ENCODE results near the gene A3GALT2.

The A3GALT2 gene

DNA sequence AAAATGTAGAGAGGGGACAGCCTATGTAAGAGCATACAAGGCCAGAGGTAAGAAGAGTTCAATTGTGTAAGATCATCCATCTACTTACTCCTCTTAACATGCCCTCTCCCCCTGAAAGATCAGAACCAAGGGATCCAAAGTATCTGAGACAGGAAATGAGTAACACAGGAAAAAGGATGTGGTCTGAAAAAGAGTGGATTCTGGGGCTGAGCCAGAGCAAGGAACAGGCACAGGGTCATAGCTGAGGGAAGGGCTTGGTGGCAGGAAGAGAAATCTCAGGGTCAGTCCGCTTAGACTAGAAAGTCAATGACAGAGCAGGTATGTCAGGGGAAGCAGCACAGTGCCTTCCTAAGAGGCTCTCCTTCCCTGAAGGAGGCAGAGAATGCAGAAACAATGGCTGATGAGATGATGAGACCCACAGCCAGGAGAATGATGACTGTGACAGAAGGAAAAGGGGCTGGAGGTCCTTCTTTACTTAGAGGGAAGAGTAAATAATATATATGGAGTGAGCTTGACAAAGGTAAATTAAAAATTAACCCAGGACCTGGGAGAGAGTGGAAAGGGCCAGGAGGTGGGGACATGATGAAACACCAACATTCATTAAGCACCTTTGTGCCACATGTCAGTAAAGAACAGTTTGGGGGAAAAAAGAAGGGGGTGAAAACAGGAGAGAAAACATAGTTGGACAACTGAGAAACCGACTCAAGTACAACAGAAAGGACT, 26.2 kb upstream of the A3GALT2 start:
- intact Hi-C loops (cut with micrococcal nuclease): no loop called here
- no peaks in the 10 kb centered on the region for H3K9me3 Mint-ChIP-seq
- peaks cover 30% of the 10 kb centered on the region for H3K36me3 Mint-ChIP-seq (ENCODE audit: low read depth)
- peak overlapping the region; percentile 41 for H3K27ac Mint-ChIP-seq
- H3K4me3 Mint-ChIP-seq: peak overlapping the region; percentile 62
- no peaks in the 10 kb centered on the region for H3K27me3 Mint-ChIP-seq
- peaks cover 49% of the 10 kb centered on the region for H3K4me1 Mint-ChIP-seq (ENCODE audit: low read depth)

- H3K27me3 Mint-ChIP-seq: no peaks in the 10 kb centered on the region
- H3K36me3 Mint-ChIP-seq (ENCODE audit: low read depth): peaks cover 36% of the 10 kb centered on the region
- H3K4me1 Mint-ChIP-seq (ENCODE audit: low read depth): peaks cover 55% of the 10 kb centered on the region
- H3K27ac Mint-ChIP-seq: peak overlapping the region; percentile 41
- H3K9me3 Mint-ChIP-seq: no peaks in the 10 kb centered on the region
- H3K4me3 Mint-ChIP-seq: no peak overlapping the region
- intact Hi-C loops (cut with micrococcal nuclease): no loop called here
Measured at GRCh38 chr1:33346533-33346926, 25.6 kb upstream of the A3GALT2 start.

DNA sequence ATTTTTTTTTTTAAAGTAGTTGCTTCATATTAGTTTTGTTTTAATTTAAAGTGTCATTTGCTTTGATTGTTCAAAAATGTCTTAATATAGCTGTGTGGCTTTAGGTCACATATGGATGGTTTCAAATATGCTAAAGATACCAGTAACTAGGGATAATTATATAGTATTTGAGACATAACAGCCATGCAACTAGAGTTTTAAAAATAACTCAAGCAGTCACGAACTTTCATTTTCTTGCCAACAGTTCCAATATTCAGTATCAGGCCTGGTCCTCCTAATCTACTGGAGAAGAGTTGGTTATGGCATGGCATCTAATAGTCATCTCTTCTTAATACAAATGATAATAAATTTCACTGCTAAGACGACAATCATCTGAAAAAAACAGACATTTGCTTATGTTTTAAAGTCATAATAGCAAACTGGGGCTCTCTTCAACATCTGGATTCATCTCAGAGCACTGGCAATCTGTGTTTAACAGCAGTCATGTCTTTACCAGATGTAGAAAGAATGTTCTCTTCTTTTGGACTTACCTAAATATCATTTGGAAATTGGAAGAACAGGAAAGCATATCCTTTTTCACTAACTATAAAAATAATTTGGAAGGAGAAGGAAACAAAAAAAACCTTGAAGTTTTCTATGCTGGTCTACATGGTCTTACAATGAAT, 24.1 kb upstream of the A3GALT2 start:
- intact Hi-C loops (cut with micrococcal nuclease): no loop called here
- Mint-ChIP-seq H3K27me3 (no peaks in the 10 kb centered on the region), H3K4me3 (no peak overlapping the region), H3K9me3 (no peaks in the 10 kb centered on the region), H3K4me1 (ENCODE audit: low read depth) (peaks cover 57% of the 10 kb centered on the region), H3K27ac (no peak overlapping the region), H3K36me3 (ENCODE audit: low read depth) (peaks cover 43% of the 10 kb centered on the region)

- no peak overlapping the region for H3K4me3 Mint-ChIP-seq
- no peak overlapping the region for H3K27ac Mint-ChIP-seq
- intact Hi-C loops (cut with micrococcal nuclease): no loop called here
- no peaks in the 10 kb centered on the region for H3K27me3 Mint-ChIP-seq
- H3K36me3 Mint-ChIP-seq (ENCODE audit: low read depth): peaks cover 36% of the 10 kb centered on the region
- H3K4me1 Mint-ChIP-seq (ENCODE audit: low read depth): peaks cover 67% of the 10 kb centered on the region
- H3K9me3 Mint-ChIP-seq: no peaks in the 10 kb centered on the region
Measured at GRCh38 chr1:33343539-33343938, 22.6 kb upstream of the A3GALT2 start.

- intact Hi-C loops (cut with micrococcal nuclease): no loop called here
Measured at GRCh38 chr1:33342041-33342723, 21.3 kb upstream of the A3GALT2 start.

GRCh38 chr1:33341190-33341589, 20.3 kb upstream of the A3GALT2 start:
- intact Hi-C loops (cut with micrococcal nuclease): no loop called here
- H3K36me3 Mint-ChIP-seq (ENCODE audit: low read depth): peaks cover 39% of the 10 kb centered on the region
- peaks cover 66% of the 10 kb centered on the region for H3K4me1 Mint-ChIP-seq (ENCODE audit: low read depth)

More at GRCh38 chr1:33342041-33342723, 21.3 kb upstream of the A3GALT2 start:
- Mint-ChIP-seq H3K27ac (no peak overlapping the region), H3K9me3 (no peaks in the 10 kb centered on the region), H3K4me1 (ENCODE audit: low read depth) (peaks cover 68% of the 10 kb centered on the region), H3K4me3 (no peak overlapping the region), H3K27me3 (no peaks in the 10 kb centered on the region), H3K36me3 (ENCODE audit: low read depth) (peaks cover 37% of the 10 kb centered on the region)

DNA sequence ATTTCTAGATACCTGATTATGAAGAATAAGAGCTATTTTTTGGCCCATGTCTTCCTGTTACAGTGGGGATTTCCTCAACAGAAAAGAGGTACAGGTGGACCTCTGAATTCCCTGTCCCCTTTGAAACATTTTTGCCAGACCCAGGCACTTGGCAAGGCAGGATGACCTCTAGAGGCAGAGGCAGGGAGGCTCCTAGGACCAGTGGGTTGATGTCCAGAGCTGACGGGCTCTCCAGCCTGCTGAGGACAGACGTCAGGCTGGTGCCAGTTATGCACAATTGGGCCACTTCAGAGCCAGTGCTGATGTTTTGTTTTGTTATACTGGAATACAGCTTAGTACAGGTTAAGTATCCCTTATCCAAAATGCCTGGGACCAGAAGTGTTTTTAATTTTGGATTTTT, 18.5 kb upstream of the A3GALT2 start:
- Mint-ChIP-seq H3K27me3 (no peaks in the 10 kb centered on the region), H3K36me3 (ENCODE audit: low read depth) (peaks cover 44% of the 10 kb centered on the region), H3K27ac (peak overlapping the region; percentile 68), H3K4me1 (ENCODE audit: low read depth) (peaks cover 79% of the 10 kb centered on the region), H3K9me3 (no peaks in the 10 kb centered on the region), H3K4me3 (no peak overlapping the region)
- intact Hi-C loops (cut with micrococcal nuclease): loop anchor here (5.0 kb wide), 1 partner anchor 42 kb away; no protein-coding TSS in a partner anchor

More at GRCh38 chr1:33341190-33341589, 20.3 kb upstream of the A3GALT2 start:
- no peak overlapping the region for H3K4me3 Mint-ChIP-seq
- H3K9me3 Mint-ChIP-seq: no peaks in the 10 kb centered on the region
- no peaks in the 10 kb centered on the region for H3K27me3 Mint-ChIP-seq
- H3K27ac Mint-ChIP-seq: peak overlapping the region; percentile 13

DNA sequence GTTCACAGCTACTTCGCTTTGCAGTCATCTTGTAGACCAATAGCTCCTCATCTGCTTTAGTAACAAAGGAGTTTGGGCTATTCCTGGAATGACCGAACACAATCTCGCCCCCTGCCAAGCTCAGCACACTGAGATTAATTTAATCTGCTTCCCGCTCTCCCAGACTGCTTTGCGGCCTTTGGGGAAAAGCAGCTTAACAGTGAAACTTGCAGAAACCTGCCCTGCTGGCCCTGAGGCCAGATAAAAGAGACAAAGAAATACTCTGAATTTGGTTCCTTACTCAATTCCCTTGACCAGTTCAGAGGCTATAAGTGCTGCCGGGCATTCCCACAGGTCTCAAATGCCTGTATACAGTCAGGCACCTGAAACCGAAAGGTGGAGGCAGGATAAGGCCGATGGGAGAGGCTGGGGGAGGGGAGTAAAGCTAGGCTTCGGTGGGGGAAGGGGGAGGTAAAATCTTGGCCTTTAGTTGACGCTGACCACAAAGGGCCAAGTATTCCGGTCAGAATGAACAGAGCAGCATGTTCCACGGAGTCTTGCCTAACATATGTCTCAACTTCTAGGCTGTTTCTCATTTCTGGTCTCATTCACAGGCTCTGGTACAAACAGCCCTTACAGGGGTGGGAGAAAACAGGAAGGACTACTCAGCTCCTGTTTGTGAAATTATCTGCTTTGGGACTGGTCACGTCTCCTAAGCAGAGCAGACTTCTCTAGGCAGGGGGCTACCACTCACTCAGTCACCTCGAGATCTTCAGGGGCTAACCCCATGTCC, 17.7 kb upstream of the A3GALT2 start:
- H3K27ac Mint-ChIP-seq: peak overlapping the region; percentile 68
- peak overlapping the region; percentile 2 for H3K4me3 Mint-ChIP-seq
- intact Hi-C loops (cut with micrococcal nuclease): loop anchor here (5.0 kb wide), 1 partner anchor 41 kb away; no protein-coding TSS in a partner anchor
- H3K9me3 Mint-ChIP-seq: no peaks in the 10 kb centered on the region
- H3K27me3 Mint-ChIP-seq: no peaks in the 10 kb centered on the region
- peaks cover 87% of the 10 kb centered on the region for H3K4me1 Mint-ChIP-seq (ENCODE audit: low read depth)
- H3K36me3 Mint-ChIP-seq (ENCODE audit: low read depth): peaks cover 49% of the 10 kb centered on the region

DNA sequence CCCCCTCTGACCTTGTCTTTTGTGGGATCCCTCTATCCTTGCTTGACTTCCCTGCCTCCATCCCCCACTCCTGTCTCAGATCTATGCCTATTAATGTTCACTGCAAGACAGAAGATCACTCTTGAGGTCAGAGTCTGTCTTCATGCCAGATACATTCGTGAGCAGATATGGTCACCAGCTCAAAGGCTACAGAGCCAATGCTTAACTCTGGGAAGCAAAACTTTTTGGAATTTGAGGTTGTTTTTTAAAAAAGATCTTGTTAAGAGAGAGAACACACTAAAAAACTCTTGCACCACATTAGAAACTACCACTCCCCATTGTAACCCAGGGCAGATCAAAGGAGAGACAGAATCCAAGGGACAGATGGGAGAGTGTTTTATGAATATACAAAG, 17.1 kb upstream of the A3GALT2 start:
- Mint-ChIP-seq H3K36me3 (ENCODE audit: low read depth) (peaks cover 53% of the 10 kb centered on the region), H3K27ac (peak overlapping the region; percentile 68), H3K4me1 (ENCODE audit: low read depth) (peaks cover 92% of the 10 kb centered on the region), H3K4me3 (no peak overlapping the region), H3K9me3 (no peaks in the 10 kb centered on the region), H3K27me3 (no peaks in the 10 kb centered on the region)
- intact Hi-C loops (cut with micrococcal nuclease): loop anchor here (5.0 kb wide), 1 partner anchor 41 kb away; no protein-coding TSS in a partner anchor

DNA sequence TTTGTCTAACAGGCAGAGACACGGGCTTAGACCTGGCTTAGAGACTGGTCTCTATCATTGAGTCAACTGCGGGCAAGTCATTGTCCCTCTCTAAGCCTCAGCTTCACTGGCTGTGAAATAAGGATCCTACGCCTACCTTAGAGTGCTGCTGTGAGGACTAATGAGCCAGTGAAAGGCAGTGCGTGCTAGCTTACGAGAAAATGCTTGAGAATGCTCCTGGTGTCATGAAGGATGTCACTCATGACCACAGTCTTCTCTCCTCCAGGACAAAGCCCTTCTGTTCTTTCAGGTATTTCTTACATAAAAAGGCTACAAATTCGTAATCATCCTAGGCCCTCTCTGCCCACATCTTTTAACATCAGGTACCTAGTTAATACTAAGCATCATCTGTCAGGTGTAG, 16.5 kb upstream of the A3GALT2 start:
- peak overlapping the region; percentile 68 for H3K27ac Mint-ChIP-seq
- H3K27me3 Mint-ChIP-seq: no peaks in the 10 kb centered on the region
- H3K36me3 Mint-ChIP-seq (ENCODE audit: low read depth): peaks cover 53% of the 10 kb centered on the region
- intact Hi-C loops (cut with micrococcal nuclease): loop anchor here (5.0 kb wide), 1 partner anchor 40 kb away; no protein-coding TSS in a partner anchor
- H3K4me1 Mint-ChIP-seq (ENCODE audit: low read depth): peaks cover 91% of the 10 kb centered on the region
- no peak overlapping the region for H3K4me3 Mint-ChIP-seq
- H3K9me3 Mint-ChIP-seq: no peaks in the 10 kb centered on the region

DNA sequence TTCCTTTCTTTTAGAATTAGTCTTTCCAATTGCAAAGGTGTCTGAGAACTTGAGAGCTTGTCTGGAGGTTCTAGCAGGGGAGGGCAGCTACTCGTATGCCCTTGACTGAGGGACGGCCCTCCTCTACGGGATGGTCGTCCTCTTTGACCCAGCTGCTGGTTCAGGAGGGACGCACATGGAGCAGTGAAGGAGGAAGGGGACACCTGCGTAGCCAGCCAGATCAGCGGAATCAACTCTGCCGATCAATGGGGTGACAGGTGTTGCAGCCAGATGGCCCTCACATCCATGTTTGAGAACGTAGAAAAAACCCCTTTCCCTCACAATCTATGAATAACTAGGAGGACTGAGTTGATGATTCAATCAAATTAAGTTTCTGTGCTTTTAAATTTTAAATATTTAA, 15.7 kb upstream of the A3GALT2 start:
- H3K27me3 Mint-ChIP-seq: no peaks in the 10 kb centered on the region
- H3K9me3 Mint-ChIP-seq: no peaks in the 10 kb centered on the region
- intact Hi-C loops (cut with micrococcal nuclease): loop anchor here (5.0 kb wide), 1 partner anchor 39 kb away; no protein-coding TSS in a partner anchor
- no peak overlapping the region for H3K27ac Mint-ChIP-seq
- no peak overlapping the region for H3K4me3 Mint-ChIP-seq
- H3K4me1 Mint-ChIP-seq (ENCODE audit: low read depth): peaks cover 91% of the 10 kb centered on the region
- peaks cover 54% of the 10 kb centered on the region for H3K36me3 Mint-ChIP-seq (ENCODE audit: low read depth)

DNA sequence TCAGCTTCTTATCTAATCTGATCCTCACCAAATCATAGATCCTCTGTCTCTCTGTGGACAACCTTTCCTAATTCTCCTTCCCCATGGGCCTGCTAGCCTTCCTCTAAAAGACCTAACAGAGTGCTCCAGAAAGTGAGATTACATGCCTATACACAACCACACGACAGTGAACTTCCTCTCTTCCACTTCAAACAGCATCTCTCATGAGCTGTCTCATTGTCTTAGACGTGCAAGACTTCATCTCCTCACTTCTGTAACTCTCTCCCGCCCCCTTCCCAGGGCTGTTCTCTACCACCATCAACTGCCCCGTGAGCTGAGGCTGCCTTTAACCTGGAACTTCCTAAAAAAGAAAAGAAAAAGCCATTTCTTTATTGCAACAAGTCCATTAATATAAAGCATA, 14.1 kb upstream of the A3GALT2 start:
- Mint-ChIP-seq H3K4me1 (ENCODE audit: low read depth) (peaks cover 80% of the 10 kb centered on the region), H3K27me3 (no peaks in the 10 kb centered on the region), H3K36me3 (ENCODE audit: low read depth) (peaks cover 62% of the 10 kb centered on the region), H3K9me3 (no peaks in the 10 kb centered on the region), H3K4me3 (no peak overlapping the region), H3K27ac (no peak overlapping the region)
- intact Hi-C loops (cut with micrococcal nuclease): loop anchor here (5.0 kb wide), 1 partner anchor 38 kb away; no protein-coding TSS in a partner anchor

DNA sequence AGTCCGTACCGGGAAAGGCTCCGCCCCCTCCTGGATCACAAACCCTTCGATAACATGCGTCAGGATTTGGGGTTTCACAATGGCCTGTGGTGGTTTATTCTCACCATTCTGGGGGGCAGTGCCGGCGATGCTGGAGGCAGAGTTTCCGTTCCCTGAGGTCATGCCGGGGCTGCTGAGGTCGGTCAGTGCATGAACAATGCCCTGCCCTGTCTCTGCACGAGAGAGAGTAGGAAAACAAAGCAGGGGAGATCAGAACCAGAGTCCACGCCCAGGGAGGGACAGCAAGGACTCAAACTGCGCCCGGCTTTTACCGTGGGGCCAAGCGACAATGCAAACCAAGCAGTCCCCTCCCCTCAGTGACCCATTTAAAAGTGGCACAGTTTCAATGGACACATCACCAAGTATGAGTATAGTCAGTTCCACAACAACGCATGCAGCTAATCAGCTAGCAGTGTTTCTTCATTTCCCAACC, 13.2 kb upstream of the A3GALT2 start:
- intact Hi-C loops (cut with micrococcal nuclease): no loop called here
- Mint-ChIP-seq H3K4me3 (no peak overlapping the region), H3K36me3 (ENCODE audit: low read depth) (peaks cover 71% of the 10 kb centered on the region), H3K9me3 (no peaks in the 10 kb centered on the region), H3K27ac (no peak overlapping the region), H3K4me1 (ENCODE audit: low read depth) (peaks cover 80% of the 10 kb centered on the region), H3K27me3 (no peaks in the 10 kb centered on the region)

Data from dendritic cell treated with granulocyte-macrophage colony-stimulating factor and Interleukin-4, amounts not matched to agents 40 ng/mL and 50 ng/mL, for 4 days (primary cell).